HG02678 (cell line): ENCODE measurements around the gene RREB1.

Experiments
- ATAC-seq: cut with Tn5 transposase; IDR thresholded peaks from one replicate; pipeline ENCODE4 v1.9.1; 2021; ENCODE audit warnings: mild to moderate bottlenecking, moderate library complexity; ENCODE audit not compliant: unreplicated experiment

Gene RREB1

GRCh38 chr6:7121700-7122241 is 14.0 kb downstream of the RREB1 start:
- ATAC-seq: no peak

GRCh38 chr6:7122684-7123083 is 14.9 kb downstream of the RREB1 start:
- ATAC-seq: no peak

GRCh38 chr6:7124114-7124513 is 16.4 kb downstream of the RREB1 start:
- no peak for ATAC-seq

GRCh38 chr6:7124636-7125035 is 16.9 kb downstream of the RREB1 start:
- ATAC-seq: no peak

GRCh38 chr6:7125290-7125689 is 17.5 kb downstream of the RREB1 start:
- no peak for ATAC-seq

- ATAC-seq: no peak
Measured at GRCh38 chr6:7126754-7127153, 19.0 kb downstream of the RREB1 start.

- ATAC-seq: no peak
Measured at GRCh38 chr6:7127680-7128079, 19.9 kb downstream of the RREB1 start.

- ATAC-seq: no peak
Measured at GRCh38 chr6:7129360-7129759, 21.6 kb downstream of the RREB1 start.

GRCh38 chr6:7129784-7130569 is 22.2 kb downstream of the RREB1 start:
- no peak for ATAC-seq

- ATAC-seq: no peak
Measured at GRCh38 chr6:7131390-7131789, 23.6 kb downstream of the RREB1 start.

GRCh38 chr6:7132398-7133035 is 24.8 kb downstream of the RREB1 start:
- no peak for ATAC-seq

- no peak for ATAC-seq
Measured at GRCh38 chr6:7134999-7135745, 27.4 kb downstream of the RREB1 start.

GRCh38 chr6:7135755-7136154 is 28.0 kb downstream of the RREB1 start:
- ATAC-seq: no peak

GRCh38 chr6:7136859-7137334 is 29.1 kb downstream of the RREB1 start:
- ATAC-seq: peak; percentile 45

GRCh38 chr6:7137335-7138045 is 29.7 kb downstream of the RREB1 start:
- peak; percentile 32 for ATAC-seq

GRCh38 chr6:7138046-7138531 is 30.3 kb downstream of the RREB1 start:
- no peak for ATAC-seq

GRCh38 chr6:7138921-7139358 is 31.2 kb downstream of the RREB1 start:
- ATAC-seq: no peak

GRCh38 chr6:7139835-7140470 is 32.2 kb downstream of the RREB1 start:
- no peak for ATAC-seq

GRCh38 chr6:7140631-7141378 is 33.0 kb downstream of the RREB1 start:
- ATAC-seq: peak; percentile 60
